Caco-2 (cell line): ENCODE measurements around the gene ASH1L. TPM values are rescaled to one million over a fixed set of nuclear protein-coding genes. Genes with fewer than 3 reads are reported as not detected.

Source experiments
- BruUV-seq: library from RNA; stranded (reverse); fragments of 400-500 nt; replicated peaks from 2 replicates; lab custom pipeline; 2021; lab: Mats Ljungman, UMichigan
- CTCF ChIA-PET: fragments of 300-600 bp; sonication (Branson Sonifier 250); formaldehyde crosslinking; loops from one replicate; lab custom pipeline; 2022; ENCODE audit warnings: antibody characterized with exemption; lab: Charles Lee
- POLR2A ChIA-PET: fragments of 300-600 bp; sonication (Branson Sonifier 250); formaldehyde crosslinking; loops from one replicate; lab custom pipeline; 2022; ENCODE audit warnings: antibody characterized with exemption; lab: Charles Lee
- DNase-seq, 2 experiments: peaks; one replicate each; pipeline versions ENCODE4 v3.0.0 to v3.0.0-alpha.2; 2020 to 2022
- H3K27me3 ChIP-seq: replicated peaks from 2 replicates; pipeline ENCODE4 v1.6.0; 2011; ENCODE audit warnings: low read length; ENCODE audit not compliant: control insufficient read depth, insufficient read depth
- H3K36me3 ChIP-seq: 2 replicates; pipeline ENCODE4 v1.5.1; 2011; ENCODE audit warnings: low read length; ENCODE audit not compliant: control insufficient read depth, insufficient read depth
- H3K4me1 ChIP-seq: fragments of 250-450 bp; sonication (Bioruptor Pico); 2 replicates; pipeline ENCODE4 v1.5.1; 2020; ENCODE audit warnings: mild to moderate bottlenecking
- H3K4me3 ChIP-seq: 2 replicates; pipeline ENCODE4 v1.5.1; 2011; ENCODE audit warnings: low read depth, mild to moderate bottlenecking, control low read depth, low read length
- H3K9me3 ChIP-seq: fragments of 250-450 bp; sonication (Bioruptor Pico); 2 replicates; pipeline ENCODE4 v1.5.1; 2020; ENCODE audit warnings: mild to moderate bottlenecking, moderate library complexity
- H3K27ac Mint-ChIP-seq: one replicate; pipeline ENCODE4 v1.8.0; 2022; ENCODE audit warnings: mixed read lengths; ENCODE audit not compliant: unreplicated experiment
- H3K27me3 Mint-ChIP-seq: one replicate; pipeline ENCODE4 v1.8.0; 2022; ENCODE audit warnings: mixed read lengths; ENCODE audit not compliant: insufficient read depth, unreplicated experiment
- H3K36me3 Mint-ChIP-seq: one replicate; pipeline ENCODE4 v1.8.0; 2022; ENCODE audit warnings: mild to moderate bottlenecking, mixed read lengths; ENCODE audit not compliant: insufficient read depth, unreplicated experiment
- H3K4me1 Mint-ChIP-seq: one replicate; pipeline ENCODE4 v1.8.0; 2022; ENCODE audit warnings: low read depth, mixed read lengths; ENCODE audit not compliant: unreplicated experiment
- H3K4me3 Mint-ChIP-seq: one replicate; pipeline ENCODE4 v1.8.0; 2022; ENCODE audit warnings: mild to moderate bottlenecking, moderate library complexity, mixed read lengths; ENCODE audit not compliant: unreplicated experiment
- H3K9me3 Mint-ChIP-seq: one replicate; pipeline ENCODE4 v1.8.0; 2022; ENCODE audit warnings: mixed read lengths; ENCODE audit not compliant: unreplicated experiment
- CTCF ChIP-seq, 2 experiments: fragments of 200-600 bp in 1 of 2; IDR thresholded peaks; 1 replicate in 1 of 2; 2 replicates in 1 of 2; pipeline versions ENCODE4 v1.5.1 to v1.8.0; 2011 to 2022; ENCODE audit warnings: antibody characterized with exemption in 1 of 2, control low read depth in 1 of 2, inconsistent platforms in 1 of 2, low read depth in 1 of 2, low read length in 1 of 2, mild to moderate bottlenecking in 1 of 2, moderate library complexity in 1 of 2; ENCODE audit not compliant: insufficient read depth in 1 of 2, severe bottlenecking in 1 of 2, unreplicated experiment in 1 of 2
- intact Hi-C: fragments of 100-400 bp; cut with micrococcal nuclease; formaldehyde crosslinking; loops from one replicate; pipeline ENCODE4 v1.10.0; 2022; ENCODE audit not compliant: unreplicated experiment
- total RNA-seq: library from RNA; stranded (reverse); gene quantifications from 2 replicates; pipeline ENCODE4 v1.2.3, GENCODE V29; 2022

ASH1L gene
- total RNA-seq, 1 experiment from 2014 or later = 39.4 TPM

- no peak overlapping the region for H3K4me3 ChIP-seq
- no peak overlapping the region for H3K4me3 Mint-ChIP-seq
- peaks cover 21% of the 10 kb centered on the region for H3K36me3 Mint-ChIP-seq
- H3K4me1 Mint-ChIP-seq = peaks cover 6% of the 10 kb centered on the region
- H3K27me3 ChIP-seq = no peaks in the 10 kb centered on the region
- no peak for DNase-seq
- H3K9me3 ChIP-seq = no peaks in the 10 kb centered on the region
- no peak for TF ChIP-seq CTCF (IDR thresholded peaks at IDR 0.05; ENCODE audit: insufficient read depth in 1 of 2, low read depth in 1 of 2, low read length in 1 of 2, severe bottlenecking in 1 of 2, unreplicated experiment in 1 of 2)
- H3K27me3 Mint-ChIP-seq = no peaks in the 10 kb centered on the region
- ChIA-PET CTCF (interaction anchor here (1.6 kb wide), 1 partner anchor 26 kb away, joined by 3 read pairs; no protein-coding TSS in a partner anchor), POLR2A (no interaction called here)
- no peaks in the 10 kb centered on the region for H3K9me3 Mint-ChIP-seq
- BruUV-seq = no TSS peak
- H3K27ac Mint-ChIP-seq = no peak overlapping the region
- no peaks in the 10 kb centered on the region for H3K36me3 ChIP-seq
- intact Hi-C loops = no loop called here
- H3K4me1 ChIP-seq = peaks cover 5% of the 10 kb centered on the region; the same call in 1 of the 2 replicates
Measured at GRCh38 chr1:155304558-155305063, 258.0 kb downstream of the ASH1L start.

GRCh38 chr1:155301342-155301841 lies 261.2 kb downstream of the ASH1L start, which contains the start of gene PKLR:
PKLR (minus strand) TSS chr1:155301438; CDS start chr1:155301395, 43 bp downstream.
- Histone ChIP-seq H3K36me3 (no peaks in the 10 kb centered on the region), H3K27me3 (no peaks in the 10 kb centered on the region), H3K9me3 (no peaks in the 10 kb centered on the region), H3K4me3 (no peak within 1 kb of the TSS), H3K4me1 (no peaks in the 10 kb centered on the region)
- BruUV-seq = no TSS peak
- ChIA-PET CTCF (no interaction called here), POLR2A (no interaction called here)
- H3K9me3 Mint-ChIP-seq = no peaks in the 10 kb centered on the region
- H3K27ac Mint-ChIP-seq = no peak within 1 kb of the TSS
- no peaks in the 10 kb centered on the region for H3K36me3 Mint-ChIP-seq
- peaks cover 6% of the 10 kb centered on the region for H3K4me1 Mint-ChIP-seq
- intact Hi-C loops = no loop called here
- H3K4me3 Mint-ChIP-seq = no peak within 1 kb of the TSS
- no peak for DNase-seq
- no peak for TF ChIP-seq CTCF (IDR thresholded peaks at IDR 0.05; ENCODE audit: insufficient read depth in 1 of 2, low read depth in 1 of 2, low read length in 1 of 2, severe bottlenecking in 1 of 2, unreplicated experiment in 1 of 2)
- H3K27me3 Mint-ChIP-seq = no peaks in the 10 kb centered on the region

- H3K9me3 Mint-ChIP-seq = no peaks in the 10 kb centered on the region
- no peak overlapping the region for H3K27ac Mint-ChIP-seq
- no peak overlapping the region for H3K4me3 Mint-ChIP-seq
- intact Hi-C loops = no loop called here
- no peaks in the 10 kb centered on the region for H3K27me3 Mint-ChIP-seq
- no peak for DNase-seq
- no peaks in the 10 kb centered on the region for H3K36me3 Mint-ChIP-seq
- CTCF ChIA-PET = no interaction called here
- Histone ChIP-seq H3K36me3 (no peaks in the 10 kb centered on the region), H3K27me3 (no peaks in the 10 kb centered on the region), H3K4me3 (no peak overlapping the region), H3K4me1 (no peaks in the 10 kb centered on the region), H3K9me3 (no peaks in the 10 kb centered on the region)
- BruUV-seq = no TSS peak
- peaks cover 6% of the 10 kb centered on the region for H3K4me1 Mint-ChIP-seq
- POLR2A ChIA-PET = no interaction called here
- no peak for TF ChIP-seq CTCF (IDR thresholded peaks at IDR 0.05; ENCODE audit: insufficient read depth in 1 of 2, low read depth in 1 of 2, low read length in 1 of 2, severe bottlenecking in 1 of 2, unreplicated experiment in 1 of 2)
Measured at GRCh38 chr1:155300553-155301329, 261.9 kb downstream of the ASH1L start.
